Fibroblast of villous mesenchyme (primary cell): ENCODE data around the gene PSD2. TPM values are rescaled to one million over a fixed set of nuclear protein-coding genes. Genes with fewer than 3 reads are reported as not detected.

ENCODE experiments used
- DNase-seq: peaks from one replicate; pipeline ENCODE4 v3.0.0-alpha.2; 2010; ENCODE audit warnings: low read depth
- H3K4me3 ChIP-seq: 2 replicates; pipeline ENCODE4 v1.5.1; 2011; ENCODE audit warnings: low read depth, mild to moderate bottlenecking, low read length
- CTCF ChIP-seq: IDR thresholded peaks from 2 replicates; pipeline ENCODE4 v1.5.1; 2012; ENCODE audit warnings: low read depth, mild to moderate bottlenecking, low read length; ENCODE audit not compliant: insufficient read depth
- total RNA-seq: library from RNA; depleted of rRNA; stranded (reverse); fragments of >200 nt; gene quantifications from 2 replicates; pipeline ENCODE4 v1.2.3, GENCODE V29; 2012

The PSD2 gene
- total RNA-seq, 1 donor = not detected

- no peak for DNase-seq
- no peak overlapping the region for H3K4me3 ChIP-seq
- no peak for TF ChIP-seq CTCF
Measured at GRCh38 chr5:139850423-139851016, 54.9 kb downstream of the PSD2 start.

- H3K4me3 ChIP-seq = no peak overlapping the region
- TF ChIP-seq CTCF = no peak
Measured at GRCh38 chr5:139851558-139851957, 56.0 kb downstream of the PSD2 start.

GRCh38 chr5:139852696-139853095 lies 57.1 kb downstream of the PSD2 start:
- DNase-seq = no peak
- H3K4me3 ChIP-seq = no peak overlapping the region
- no peak for TF ChIP-seq CTCF

More at GRCh38 chr5:139851558-139851957, 56.0 kb downstream of the PSD2 start:
- DNase-seq = no peak

GRCh38 chr5:139854029-139854605 lies 58.5 kb downstream of the PSD2 start:
- no peak for DNase-seq
- no peak overlapping the region for H3K4me3 ChIP-seq
- TF ChIP-seq CTCF = no peak

DNA sequence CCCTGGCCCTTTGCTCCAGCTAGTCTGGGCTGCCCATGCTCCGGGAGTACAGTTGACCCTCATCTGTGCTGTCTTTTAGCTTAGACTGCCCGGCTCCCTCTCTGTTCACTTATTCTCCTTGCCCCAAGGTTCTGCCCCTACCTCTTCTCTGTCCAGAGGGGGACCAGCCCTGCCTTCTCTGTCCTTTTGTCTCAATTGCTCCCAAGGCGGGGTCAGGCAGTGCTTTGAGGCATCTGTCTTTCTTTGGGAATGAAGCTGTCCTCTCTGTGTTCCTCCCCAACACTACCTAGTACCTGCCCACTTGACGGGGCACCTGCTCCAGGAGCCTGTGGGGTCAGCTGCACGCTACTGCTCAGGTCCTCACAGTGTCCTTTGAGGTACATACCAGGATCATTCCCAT lies 59.3 kb downstream of the PSD2 start:
- DNase-seq = no peak
- no peak for TF ChIP-seq CTCF
- no peak overlapping the region for H3K4me3 ChIP-seq

DNA sequence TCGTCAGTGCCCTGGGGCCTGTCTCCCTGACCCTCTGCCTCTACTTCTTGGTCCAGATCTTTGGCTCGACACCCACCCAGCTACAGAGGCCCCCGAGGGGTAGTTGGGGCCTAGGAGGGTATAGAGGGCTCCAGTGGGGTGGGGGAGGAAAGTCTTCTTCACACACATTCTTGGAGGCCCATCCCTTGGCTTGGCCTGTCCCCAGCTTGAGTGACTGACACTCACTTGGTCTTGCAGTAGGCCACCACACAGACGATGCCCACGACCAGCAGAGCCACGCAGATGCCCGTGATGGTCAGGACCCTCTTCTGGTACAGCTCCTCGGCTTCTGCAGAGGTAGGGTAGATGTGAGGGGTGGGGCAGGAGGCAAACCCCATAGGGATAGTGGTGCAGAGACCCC lies 59.8 kb downstream of the PSD2 start:
- no peak for TF ChIP-seq CTCF
- DNase-seq = no peak
- H3K4me3 ChIP-seq = no peak overlapping the region

GRCh38 chr5:139855946-139856540 lies 60.4 kb downstream of the PSD2 start:
- no peak for TF ChIP-seq CTCF
- no peak overlapping the region for H3K4me3 ChIP-seq
- DNase-seq = no peak
